Epithelial cell of proximal tubule (primary cell): ENCODE measurements around the gene HTRA3. TPM values are rescaled to one million over a fixed set of nuclear protein-coding genes. Genes with fewer than 3 reads are reported as not detected.
"Not testable (repeated sequence)": the region's sequence is repeated elsewhere in the genome, so short reads cannot be mapped to it uniquely, and the experiment has no call there.

ENCODE experiments used
- DNase-seq: peaks from one replicate; pipeline ENCODE4 v3.0.0-alpha.2; 2011; ENCODE audit warnings: low read depth
- H3K4me3 ChIP-seq: 2 replicates; pipeline ENCODE4 v1.5.1; 2011; ENCODE audit warnings: low read depth, mild to moderate bottlenecking, low read length
- total RNA-seq: library from RNA; depleted of rRNA; stranded (reverse); fragments of >200 nt; gene quantifications from 2 replicates; pipeline ENCODE4 v1.2.3, GENCODE V29; 2015
- TF ChIP-seq, protein P1 (sequence below): conservative IDR thresholded peaks from 2 replicates; pipeline ENCODE4 v1.5.1; 2012; ENCODE audit warnings: low read depth, mild to moderate bottlenecking, low read length

HTRA3 gene
- total RNA-seq, 1 donor from 2014 or later, result 1.2 TPM

DNA sequence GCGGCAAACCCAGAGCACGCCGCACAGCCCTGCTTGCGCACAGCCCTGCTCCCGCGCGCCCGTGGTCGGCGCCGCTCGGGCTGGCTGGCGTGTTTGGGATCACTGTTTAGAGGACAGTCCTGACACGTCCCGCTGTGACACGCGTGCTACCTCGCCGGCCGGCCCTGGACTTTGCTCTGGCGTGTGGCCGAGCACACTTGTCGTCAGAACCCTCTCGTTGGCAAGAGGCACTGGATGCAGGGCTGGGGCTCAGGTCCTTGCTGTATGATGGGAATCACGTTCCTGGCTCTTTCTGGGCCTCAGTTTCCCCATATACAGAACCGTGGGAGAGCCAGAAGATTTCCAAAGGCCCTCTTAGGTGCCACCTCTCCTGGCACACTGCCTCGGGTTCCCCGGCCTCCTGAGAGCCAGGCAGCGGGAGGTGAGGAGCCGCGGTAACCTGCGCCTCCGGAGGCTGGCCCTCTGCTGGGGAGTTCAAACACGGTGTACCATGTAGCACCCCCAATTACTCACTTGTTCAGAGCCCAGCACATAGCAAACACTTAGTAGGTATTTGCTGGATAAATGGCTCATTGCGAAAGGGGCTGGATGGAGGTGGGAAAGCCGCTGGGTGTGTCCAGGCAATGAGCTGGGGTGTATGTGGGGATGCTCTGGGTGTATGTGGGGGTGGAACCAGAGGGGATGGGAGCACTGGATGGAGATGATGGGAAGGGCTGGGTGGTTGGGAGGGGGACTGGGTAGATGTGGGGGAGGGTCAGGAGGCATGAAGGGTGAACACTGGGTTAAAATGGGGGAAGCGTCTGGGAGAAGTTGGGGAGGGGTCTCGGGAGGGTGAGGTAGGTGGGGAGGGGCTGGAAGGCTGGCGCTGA, 76.6 kb downstream of the HTRA3 start:
- no peak for DNase-seq
- TF ChIP-seq, protein P1, sequence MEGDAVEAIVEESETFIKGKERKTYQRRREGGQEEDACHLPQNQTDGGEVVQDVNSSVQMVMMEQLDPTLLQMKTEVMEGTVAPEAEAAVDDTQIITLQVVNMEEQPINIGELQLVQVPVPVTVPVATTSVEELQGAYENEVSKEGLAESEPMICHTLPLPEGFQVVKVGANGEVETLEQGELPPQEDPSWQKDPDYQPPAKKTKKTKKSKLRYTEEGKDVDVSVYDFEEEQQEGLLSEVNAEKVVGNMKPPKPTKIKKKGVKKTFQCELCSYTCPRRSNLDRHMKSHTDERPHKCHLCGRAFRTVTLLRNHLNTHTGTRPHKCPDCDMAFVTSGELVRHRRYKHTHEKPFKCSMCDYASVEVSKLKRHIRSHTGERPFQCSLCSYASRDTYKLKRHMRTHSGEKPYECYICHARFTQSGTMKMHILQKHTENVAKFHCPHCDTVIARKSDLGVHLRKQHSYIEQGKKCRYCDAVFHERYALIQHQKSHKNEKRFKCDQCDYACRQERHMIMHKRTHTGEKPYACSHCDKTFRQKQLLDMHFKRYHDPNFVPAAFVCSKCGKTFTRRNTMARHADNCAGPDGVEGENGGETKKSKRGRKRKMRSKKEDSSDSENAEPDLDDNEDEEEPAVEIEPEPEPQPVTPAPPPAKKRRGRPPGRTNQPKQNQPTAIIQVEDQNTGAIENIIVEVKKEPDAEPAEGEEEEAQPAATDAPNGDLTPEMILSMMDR, result no peak
- no peak overlapping the region for H3K4me3 ChIP-seq

DNA sequence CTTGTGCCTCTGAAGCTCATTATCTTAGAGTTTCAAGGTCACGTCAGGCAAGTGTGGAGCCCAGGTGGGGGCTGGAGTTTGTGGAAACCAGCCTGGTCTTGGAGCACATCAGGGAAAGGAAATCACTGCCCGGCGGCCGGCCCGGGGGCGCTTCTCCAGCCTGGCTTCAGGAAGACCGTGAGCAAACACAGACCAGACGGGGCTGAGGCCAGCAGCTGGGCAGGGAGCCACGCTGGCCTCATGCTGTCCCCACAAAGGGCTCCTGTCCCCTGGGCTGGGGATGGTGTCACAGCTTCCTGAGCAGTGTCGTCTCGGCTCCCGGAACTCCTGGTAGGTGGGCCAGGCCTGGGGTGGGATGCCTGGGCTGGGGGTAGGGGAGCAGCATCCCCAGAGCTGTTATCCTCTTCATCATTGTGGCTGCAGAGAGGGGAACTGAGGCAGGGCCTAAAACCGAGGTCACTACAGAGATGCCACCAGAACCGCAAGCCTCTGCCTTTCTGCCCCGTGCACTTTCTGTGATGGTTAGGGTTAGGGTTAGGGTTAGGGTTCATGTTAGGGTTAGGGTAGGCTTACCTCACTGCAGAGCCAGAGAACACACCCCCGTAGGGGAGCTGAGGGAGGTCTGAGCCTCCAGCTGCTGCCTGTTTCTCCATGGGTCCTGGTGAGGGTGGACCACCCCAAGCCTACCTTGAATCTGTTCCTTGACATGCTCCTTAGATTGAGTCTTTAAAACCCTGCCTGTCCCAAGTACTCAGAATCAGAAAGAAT, 77.5 kb downstream of the HTRA3 start:
- H3K4me3 ChIP-seq, result no peak overlapping the region
- no peak for DNase-seq
- TF ChIP-seq, protein P1, result no peak

DNA sequence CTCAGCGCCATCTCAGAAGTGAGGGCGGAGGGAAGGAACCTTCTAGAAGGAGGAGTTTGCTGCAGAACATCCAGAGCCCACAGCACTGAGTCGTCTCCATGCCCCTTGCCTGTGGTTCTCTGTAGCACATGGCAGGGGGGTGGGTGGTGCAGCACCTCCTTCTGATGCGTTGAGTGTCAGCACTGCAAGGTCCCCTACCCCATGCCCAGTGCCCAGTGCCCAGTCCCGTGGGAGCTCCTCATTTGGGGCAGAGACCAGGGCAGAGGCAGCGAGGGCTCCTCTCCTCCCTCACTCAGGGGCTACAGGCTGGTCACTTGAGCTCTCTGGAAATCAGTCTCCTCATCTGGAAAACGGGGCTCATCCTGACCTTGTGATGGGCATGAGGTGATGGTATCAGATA, 78.1 kb downstream of the HTRA3 start:
- TF ChIP-seq, protein P1, result no peak
- no peak for DNase-seq
- no peak overlapping the region for H3K4me3 ChIP-seq

DNA sequence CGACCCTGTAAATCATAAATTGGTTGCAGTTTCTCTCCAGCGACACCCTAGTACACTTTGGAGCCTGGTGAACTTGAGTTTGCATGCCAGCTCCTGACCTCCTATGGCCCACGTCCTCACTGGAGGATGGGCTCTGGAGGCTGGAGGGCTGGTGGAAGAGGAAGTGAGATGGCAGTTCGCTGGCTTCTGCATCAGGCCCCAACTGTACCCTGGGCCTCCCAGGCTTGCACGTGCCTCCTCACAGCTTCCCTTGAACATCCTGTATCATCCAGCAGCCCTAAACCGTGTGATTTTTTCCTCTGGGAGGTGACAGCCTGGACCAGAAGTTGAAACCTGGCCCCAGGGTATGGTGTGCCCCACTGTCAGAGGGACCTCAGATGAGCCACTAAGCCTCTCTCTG, 78.5 kb downstream of the HTRA3 start:
- DNase-seq, result no peak
- TF ChIP-seq, protein P1, result no peak

DNA sequence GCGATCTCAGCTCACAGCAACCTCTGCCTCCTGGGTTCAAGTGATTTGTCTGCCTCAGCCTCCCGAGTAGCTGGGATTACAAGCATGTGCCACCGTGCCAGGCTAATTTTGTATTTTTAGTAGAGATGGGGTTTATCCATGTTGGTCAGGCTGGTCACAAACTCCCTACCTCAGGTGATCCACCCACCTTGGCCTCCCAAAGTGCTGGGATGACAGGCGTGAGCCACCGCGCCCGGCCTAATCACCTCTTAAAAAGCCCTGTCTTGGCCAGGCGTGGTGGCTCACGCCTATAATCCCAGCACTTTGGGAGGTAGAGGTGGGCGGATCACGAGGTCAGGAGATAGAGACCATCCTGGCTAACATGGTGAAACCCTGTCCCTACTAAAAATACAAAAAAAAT, 79.7 kb downstream of the HTRA3 start:
- not testable (repeated sequence) for DNase-seq

More for the DNA sequence above, 78.5 kb downstream of the HTRA3 start:
- no peak overlapping the region for H3K4me3 ChIP-seq

DNA sequence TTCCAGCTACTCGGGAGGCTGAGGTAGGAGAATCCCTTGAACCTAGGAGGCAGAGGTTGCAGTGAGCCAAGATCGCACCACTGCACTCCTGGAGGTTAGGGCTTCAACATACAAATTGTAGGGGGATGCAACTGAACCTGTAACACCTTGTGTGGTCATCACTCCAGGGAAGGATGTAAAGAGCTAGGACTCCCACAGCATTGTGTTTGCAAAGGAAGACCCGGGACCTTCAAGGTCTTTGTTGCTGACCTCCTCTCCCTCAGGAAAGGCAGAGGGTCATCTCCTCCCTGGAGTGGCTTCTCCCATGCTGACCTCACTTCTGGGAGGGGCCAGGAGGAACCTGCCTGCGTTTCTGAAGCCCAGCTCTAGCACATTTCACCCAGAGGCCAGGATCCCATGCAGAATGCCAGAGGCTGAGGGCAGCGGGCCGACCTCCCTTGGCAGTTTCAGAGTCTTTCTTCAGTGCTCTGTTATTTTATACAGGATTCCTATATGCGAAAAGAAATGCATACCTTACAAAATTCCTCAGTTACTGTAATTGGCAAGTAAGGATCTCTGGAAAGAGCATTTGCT, 80.2 kb downstream of the HTRA3 start:
- H3K4me3 ChIP-seq, result no peak overlapping the region
- TF ChIP-seq, protein P1, result no peak
- DNase-seq, result no peak

More for the DNA sequence above, 79.7 kb downstream of the HTRA3 start:
- not testable (repeated sequence) for H3K4me3 ChIP-seq

DNA sequence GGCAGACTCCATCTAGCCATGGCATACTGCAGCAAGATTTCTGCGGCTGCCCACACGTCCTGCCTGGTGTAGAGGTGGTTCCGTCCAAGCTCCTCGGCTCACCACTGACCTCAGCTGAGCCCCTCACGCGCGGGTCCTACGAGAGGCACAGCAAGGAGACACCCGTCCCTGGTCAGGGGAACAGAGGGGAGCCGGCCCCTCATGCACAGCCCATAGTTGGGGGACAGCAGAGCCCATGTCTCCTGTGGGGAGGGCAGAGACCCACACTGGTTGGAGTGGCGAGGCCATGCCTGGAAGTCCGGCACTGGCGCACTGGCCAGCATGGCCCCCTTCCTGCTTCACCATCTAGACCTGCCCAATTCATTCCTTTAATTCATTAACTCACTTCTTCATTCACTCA, 80.8 kb downstream of the HTRA3 start:
- no peak overlapping the region for H3K4me3 ChIP-seq
- TF ChIP-seq, protein P1, result no peak
- DNase-seq, result no peak
